Ureter (tissue), 1 donor: Measurements from ENCODE around the gene PNMA1. TPM values are rescaled to one million over a fixed set of nuclear protein-coding genes. Genes with fewer than 3 reads are reported as not detected.
A peak's percentile ranks its signal among the peaks of the same experiment; 100 is the strongest.

Experiments used
- DNase-seq: peaks from one replicate; pipeline ENCODE4 v3.0.0-alpha.2; 2020; ENCODE audit warnings: low spot score
- total RNA-seq: library from RNA; stranded (reverse); gene quantifications from one replicate; pipeline ENCODE4 v1.2.4, GENCODE V29; 2023
- donor health status: DM: yes; HTN: yes; CAD: no.

Gene PNMA1
- total RNA-seq, 1 donor from 2014 or later = 33.8 TPM

DNA sequence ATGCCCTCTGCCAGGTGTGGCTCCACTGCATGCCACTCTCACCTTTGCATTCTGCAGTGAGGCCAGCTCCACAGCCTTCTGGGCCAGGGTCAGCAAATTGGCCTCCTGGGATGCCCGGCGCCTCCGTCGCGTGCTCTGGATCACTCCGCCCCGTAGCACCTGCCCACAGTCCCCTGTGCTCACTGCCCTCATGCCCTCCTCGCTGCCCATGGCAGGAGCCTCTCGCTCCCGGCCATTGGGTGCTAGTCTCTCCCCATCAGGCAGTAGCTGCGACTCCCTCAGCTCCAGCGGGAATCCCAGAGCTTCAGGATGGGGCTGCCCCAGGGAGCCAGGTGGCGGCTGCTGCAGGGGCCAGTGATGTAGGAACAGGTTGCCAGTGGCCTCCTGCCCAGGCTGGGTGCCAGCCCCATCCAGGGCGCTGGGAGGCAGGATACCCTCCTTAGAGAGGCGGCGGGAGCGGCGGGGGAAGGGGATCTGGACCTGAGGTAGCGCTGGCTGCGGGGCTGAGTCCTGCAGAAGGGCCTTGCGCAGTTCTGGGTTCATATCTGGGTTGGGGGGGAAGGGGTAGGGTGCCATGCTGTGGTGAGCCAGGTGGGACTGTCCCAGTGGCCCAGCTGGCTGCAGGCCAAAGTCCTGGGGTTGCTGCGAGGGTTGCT is 24.5 kb upstream of the PNMA1 start:
- DNase-seq = no peak

- no peak for DNase-seq
Observed at GRCh38 chr14:73736842-73737241, 22.7 kb upstream of the PNMA1 start.

- DNase-seq = no peak
Observed at GRCh38 chr14:73732006-73732405, 17.8 kb upstream of the PNMA1 start.

DNA sequence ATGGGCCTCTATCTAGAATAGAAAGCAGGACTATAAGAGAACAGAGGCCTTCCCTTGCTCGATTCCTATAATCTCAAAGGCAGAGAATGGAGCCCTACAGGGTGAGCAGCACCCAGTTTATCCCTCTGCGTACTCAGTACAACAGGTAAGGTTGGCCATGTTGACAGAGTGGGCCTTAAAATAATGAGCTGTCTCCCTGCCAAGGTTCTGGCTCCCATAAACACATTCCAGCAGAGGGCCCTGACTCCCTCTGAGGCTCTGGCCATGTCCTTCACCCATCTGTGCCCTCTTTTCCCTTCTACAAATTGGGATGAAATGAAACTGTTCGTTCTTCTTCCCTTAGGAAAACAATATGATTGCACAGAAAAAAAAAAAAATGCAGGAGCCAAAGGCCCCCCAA is 16.9 kb upstream of the PNMA1 start:
- DNase-seq = no peak

GRCh38 chr14:73729556-73730265 is 15.5 kb upstream of the PNMA1 start:
- no peak for DNase-seq

DNA sequence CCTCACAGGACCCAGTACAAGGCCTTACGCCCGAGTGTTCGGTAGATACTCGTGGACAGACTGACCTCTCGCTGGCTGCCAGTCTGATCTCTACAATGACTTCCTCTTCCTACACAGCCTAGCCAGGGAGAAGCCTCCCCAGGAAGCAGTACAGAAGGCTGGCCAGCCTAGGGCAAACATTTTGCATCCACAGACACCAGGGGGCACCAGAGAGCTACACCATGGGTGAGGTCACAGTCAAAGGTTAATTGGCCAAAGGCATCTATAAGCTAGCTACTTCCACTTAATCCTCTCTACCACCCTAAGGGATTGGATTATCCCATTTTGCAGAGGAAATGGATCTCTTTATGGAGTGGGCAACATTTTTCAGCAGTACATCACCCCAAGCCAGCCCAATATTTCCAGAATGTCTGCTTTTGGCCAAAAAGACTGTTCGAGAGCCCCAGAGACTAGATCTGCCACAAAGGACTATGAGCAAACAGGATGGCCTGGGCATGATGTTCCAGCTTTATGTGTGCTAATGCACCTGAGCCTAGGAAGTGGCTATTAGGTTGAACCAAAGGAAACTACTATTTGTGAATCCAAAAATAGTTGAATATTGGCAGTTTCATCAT is 14.6 kb upstream of the PNMA1 start:
- peak; percentile 91 for DNase-seq

- no peak for DNase-seq
Observed at GRCh38 chr14:73727166-73727565, 13.0 kb upstream of the PNMA1 start.

DNA sequence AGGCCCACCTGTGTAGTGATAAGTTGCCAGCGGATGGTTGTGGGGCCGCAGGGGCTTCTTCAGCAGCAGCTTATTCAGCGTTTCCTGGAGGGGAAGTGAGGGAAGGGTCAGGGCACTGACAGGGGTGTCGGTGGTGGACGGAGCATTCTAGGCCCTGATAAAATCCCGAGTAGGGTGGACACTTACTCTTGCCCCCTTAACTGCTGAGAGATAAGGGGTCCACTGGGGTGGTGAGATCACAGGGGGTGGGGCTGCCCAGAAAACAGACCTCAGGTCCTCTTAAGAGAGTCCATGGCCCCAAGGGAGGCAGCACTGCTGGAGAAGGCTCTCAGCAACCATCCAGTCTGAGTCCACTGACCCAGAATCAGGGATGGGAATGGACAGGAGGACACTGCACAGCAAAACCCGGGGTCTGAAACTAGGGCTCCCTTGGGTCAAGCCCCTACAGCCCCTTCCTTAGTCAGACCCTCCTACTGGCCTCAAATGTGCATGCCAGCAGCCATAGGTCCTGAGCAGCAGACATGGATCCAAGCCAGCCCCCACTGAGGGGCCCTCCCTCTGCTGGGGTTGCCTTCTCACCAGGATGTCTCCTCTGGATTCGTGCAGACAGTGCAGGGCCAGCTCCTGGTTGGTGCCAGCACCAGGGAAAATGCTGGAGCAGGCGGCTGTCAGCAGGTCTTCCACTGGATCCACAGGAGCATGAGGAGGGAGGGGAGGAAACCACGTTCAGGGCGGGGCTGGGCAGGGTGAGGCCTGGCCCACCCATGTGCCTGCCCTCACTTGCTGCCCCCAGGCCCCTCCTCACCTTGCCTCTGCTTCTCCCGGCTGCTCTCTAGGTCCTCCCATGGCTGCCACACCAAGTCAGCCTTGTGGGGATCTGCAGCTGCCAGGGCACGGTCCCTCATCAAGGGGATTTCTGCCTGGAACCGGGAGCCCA is 12.1 kb upstream of the PNMA1 start:
- peak; percentile 40 for DNase-seq

- DNase-seq = peak; percentile 30
Observed at GRCh38 chr14:73725116-73726024, 11.2 kb upstream of the PNMA1 start.

GRCh38 chr14:73724696-73725095 is 10.5 kb upstream of the PNMA1 start:
- DNase-seq = peak; percentile 23

DNA sequence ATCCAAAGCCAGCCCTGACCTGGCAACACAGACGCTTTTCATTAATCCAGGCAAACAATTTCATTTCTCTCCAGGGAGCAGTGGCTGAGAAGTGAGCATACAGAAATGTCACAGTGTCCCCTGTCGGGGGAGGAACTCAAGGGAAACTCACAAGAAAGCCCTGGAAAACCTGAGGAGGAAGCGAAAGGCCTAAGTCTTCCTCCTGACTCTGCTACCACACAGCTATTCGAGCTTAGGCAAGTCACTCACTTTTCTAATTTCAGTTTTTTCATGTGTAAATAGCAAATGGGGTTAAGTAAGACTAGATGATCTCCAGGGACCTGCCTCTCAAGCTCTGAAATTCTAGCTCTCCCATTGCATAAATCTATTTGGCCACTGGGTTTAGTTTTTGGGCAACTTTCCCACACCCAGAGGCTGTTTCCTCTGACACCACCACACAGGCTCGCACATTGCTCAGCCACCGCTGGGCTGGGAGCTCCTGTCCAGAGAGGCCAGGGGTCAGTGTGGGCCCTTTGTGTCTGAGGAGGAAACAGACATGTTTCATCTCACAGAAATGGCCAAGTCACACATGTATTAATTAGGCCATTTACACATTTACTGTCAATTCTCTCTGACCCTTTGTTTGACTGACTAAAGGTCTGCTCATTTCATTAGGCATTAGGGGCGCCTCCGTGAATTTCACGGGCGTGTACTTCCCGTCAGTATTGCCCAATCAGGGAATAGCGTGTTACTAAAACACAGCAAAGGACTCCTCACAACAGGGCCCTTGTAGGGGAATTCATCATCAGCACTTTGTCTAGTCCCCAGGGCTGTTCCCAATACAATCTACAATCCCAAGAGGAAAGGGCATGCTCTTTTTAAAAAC is 9.8 kb upstream of the PNMA1 start:
- DNase-seq = peak; percentile 70

DNA sequence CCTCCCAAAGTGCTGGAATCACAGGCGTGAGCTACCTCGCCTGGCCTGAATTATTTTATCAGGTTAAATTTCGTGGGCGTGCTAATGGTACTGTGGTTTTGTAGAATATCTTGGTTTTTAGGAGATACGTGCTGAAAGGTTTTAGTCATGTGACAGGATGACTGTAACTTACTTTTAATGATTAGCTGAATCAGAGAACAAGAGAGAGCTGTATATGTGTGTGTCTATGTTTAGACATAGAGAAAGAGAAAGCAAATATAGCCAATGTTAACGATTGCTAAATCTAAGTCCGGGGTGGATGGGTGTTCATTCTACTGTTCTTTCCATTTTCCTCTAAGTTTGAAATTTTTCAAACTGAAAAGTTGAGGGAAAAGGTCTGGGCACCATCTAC is 9.2 kb upstream of the PNMA1 start:
- no peak for DNase-seq

- DNase-seq = no peak
Observed at GRCh38 chr14:73722581-73722980, 8.4 kb upstream of the PNMA1 start.

DNA sequence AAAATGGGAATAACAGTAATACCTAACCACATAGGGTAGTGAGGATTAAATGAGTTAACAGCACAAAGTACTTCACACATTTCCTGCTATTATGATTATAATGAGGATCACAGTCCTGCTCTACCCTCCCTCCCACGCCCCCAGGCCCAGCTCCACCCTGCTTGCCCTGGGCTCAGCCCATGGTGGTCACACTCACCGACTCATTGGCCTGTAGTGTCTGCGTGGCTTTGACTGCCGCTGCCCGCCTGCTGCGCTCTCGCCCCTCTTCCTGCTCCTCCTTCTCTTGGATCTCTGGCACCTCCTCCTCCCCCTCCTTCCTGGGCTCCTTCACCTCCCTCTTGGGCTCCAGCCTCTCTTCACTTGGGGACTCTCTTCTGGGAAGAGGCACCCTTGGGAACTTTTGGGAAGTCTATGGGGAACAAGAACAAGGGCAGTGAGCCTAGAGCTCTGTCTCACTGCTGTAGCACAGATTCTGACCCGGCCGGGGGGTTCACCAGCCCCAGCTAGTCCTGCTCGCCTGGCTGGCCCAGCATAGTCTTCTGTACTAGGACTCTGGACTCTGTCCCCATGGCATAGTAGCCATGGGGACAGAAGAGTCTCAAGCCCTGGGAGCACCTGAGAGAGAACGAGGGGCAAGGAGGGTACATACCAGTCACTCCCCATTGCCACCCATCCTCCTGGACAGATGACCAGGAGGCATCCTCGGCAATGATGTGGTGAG is 7.1 kb upstream of the PNMA1 start:
- no peak for DNase-seq

- no peak for DNase-seq
Observed at GRCh38 chr14:73720636-73721035, 6.5 kb upstream of the PNMA1 start.

GRCh38 chr14:73719791-73720190 is 5.6 kb upstream of the PNMA1 start:
- no peak for DNase-seq

DNA sequence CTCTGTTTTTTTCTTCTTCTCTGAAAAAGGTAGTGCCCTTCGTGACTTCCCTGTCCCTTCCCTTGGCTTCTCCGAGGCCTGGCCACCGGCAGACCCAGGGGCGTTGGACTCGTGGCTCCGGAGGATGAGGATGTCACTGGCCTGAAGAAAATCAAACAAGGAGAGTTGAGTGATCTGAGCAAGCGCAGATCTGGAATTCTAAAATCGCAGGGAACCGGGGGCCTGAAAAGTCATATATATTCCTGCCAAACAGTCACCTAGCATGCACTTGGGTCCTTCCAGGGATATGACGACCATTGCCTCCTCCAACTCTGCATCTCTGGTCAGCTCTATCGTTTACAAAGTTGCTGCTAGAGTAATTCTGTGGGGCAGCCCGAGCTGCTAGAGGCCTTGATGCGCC is 5.2 kb upstream of the PNMA1 start:
- no peak for DNase-seq

DNA sequence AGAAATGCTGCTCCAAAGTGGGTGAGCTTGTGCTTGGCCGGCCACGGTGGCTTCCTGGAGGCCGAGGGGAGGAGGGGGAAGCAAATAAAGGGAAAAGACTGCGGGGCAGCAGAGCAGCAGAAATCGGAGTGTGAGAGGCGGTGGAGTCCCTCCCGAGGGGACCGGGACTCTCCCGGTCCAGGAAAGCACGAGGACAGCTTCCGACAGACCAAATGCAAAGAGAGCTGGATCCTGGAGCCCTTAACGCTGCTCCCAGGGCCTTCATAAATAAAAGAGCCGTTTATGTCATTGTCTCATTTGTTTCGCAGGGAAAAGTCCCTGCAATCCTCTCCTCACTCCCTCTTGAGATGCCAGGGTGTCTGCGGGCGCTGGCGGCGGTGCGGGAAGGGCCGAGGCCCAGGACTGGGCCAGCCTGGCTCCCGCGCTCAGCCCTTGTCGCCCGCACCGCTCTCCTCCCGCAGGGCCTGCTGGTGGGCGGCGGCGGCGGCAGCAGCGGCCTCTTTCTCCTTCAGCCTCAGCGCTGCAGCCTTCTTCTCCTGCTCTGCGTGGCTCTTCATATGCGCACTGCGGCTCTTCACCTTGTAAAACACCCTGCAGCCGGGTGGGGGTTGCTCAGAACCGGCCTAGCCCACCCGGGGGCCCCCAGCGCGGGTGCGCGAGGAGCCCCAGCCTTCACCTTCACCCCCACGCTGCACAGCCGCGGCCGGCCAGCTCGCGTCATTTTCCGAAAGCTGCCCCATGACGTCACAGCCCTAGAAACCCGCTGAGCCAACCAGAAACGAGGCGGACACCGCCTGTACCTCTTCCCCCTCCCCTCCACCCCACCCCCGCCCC is 4.5 kb upstream of the PNMA1 start:
- no peak for DNase-seq
